SK-N-SH (cell line): ENCODE measurements around the gene ATP2A1. TPM values are rescaled to one million over a fixed set of nuclear protein-coding genes. Genes with fewer than 3 reads are reported as not detected.

Experiments
- CTCF ChIA-PET: fragments of 300-600, 350-600 bp; formaldehyde crosslinking; extraction: SDS; loops from one replicate; lab custom pipeline; 2021; lab: Yijun Ruan, JAX
- POLR2A ChIA-PET: fragments of 350-600 bp; sonication (Branson Sonifier 250); formaldehyde crosslinking; extraction: SDS; loops from one replicate; lab custom pipeline; 2020; ENCODE audit warnings: antibody characterized with exemption, inconsistent platforms; lab: Yijun Ruan, JAX
- DNase-seq: peaks from one replicate; pipeline ENCODE4 v3.0.0; 2012
- H2AFZ ChIP-seq: fragments of 200-600 bp; sonication (generic); 2 replicates; pipeline ENCODE4 v1.8.1; 2016; ENCODE audit warnings: antibody characterized with exemption, mild to moderate bottlenecking, low read depth
- H3F3A ChIP-seq: fragments of 200-600 bp; sonication (generic); replicated peaks from 2 replicates; pipeline ENCODE3; 2016; ENCODE audit warnings: antibody characterized with exemption, mild to moderate bottlenecking; ENCODE audit not compliant: insufficient read depth
- H3K27ac ChIP-seq, 2 experiments: fragments of 200-500 bp in 1 of 2; fragments of 200-600 bp in 1 of 2; sonication (Bioruptor generic) in 1 of 2; sonication (generic), shearing (Covaris generic) in 1 of 2; 2 replicates each; pipeline versions ENCODE4 v1.5.1 to v1.6.1; 2014 to 2016; ENCODE audit warnings: low read depth in 2 of 2, inconsistent platforms in 1 of 2, low read length in 1 of 2, mild to moderate bottlenecking in 1 of 2, mixed read lengths in 1 of 2
- H3K27me3 ChIP-seq: fragments of 200-600 bp; sonication (generic), shearing (Covaris generic); 2 replicates; pipeline ENCODE4 v1.6.1; 2016; ENCODE audit warnings: mixed run types; ENCODE audit not compliant: insufficient read depth
- H3K36me3 ChIP-seq, 2 experiments: fragments of 200-500 bp in 1 of 2; fragments of 200-600 bp in 1 of 2; sonication (Bioruptor generic) in 1 of 2; sonication (generic) in 1 of 2; replicated peaks in 1 of 2; 2 replicates each; pipeline versions ENCODE3 to v1.5.1; 2014 to 2016; ENCODE audit warnings: low read length in 1 of 2, mild to moderate bottlenecking in 1 of 2; ENCODE audit not compliant: insufficient read depth in 2 of 2, control insufficient read depth in 1 of 2
- H3K4me1 ChIP-seq, 2 experiments: fragments of 200-500 bp in 1 of 2; fragments of 200-600 bp in 1 of 2; sonication (Bioruptor generic) in 1 of 2; sonication (generic), shearing (Covaris generic) in 1 of 2; 2 replicates each; pipeline versions ENCODE4 v1.5.1 to v1.6.1; 2014 to 2016; ENCODE audit warnings: low read depth in 1 of 2, low read length in 1 of 2, mixed run types in 1 of 2; ENCODE audit not compliant: insufficient read depth in 2 of 2, control insufficient read depth in 1 of 2
- H3K4me2 ChIP-seq: fragments of 200-600 bp; sonication (generic), shearing (Covaris generic); 2 replicates; pipeline ENCODE4 v1.6.1; 2017; ENCODE audit warnings: mixed run types
- H3K4me3 ChIP-seq, 2 experiments: fragments of 200-500 bp in 1 of 2; fragments of 200-600 bp in 1 of 2; sonication (Bioruptor generic) in 1 of 2; sonication (generic), shearing (Covaris generic) in 1 of 2; 2 replicates each; pipeline versions ENCODE4 v1.5.1 to v1.8.1; 2014 to 2016; ENCODE audit warnings: low read depth in 2 of 2, inconsistent platforms in 1 of 2, low read length in 1 of 2, mild to moderate bottlenecking in 1 of 2, mixed read lengths in 1 of 2, moderate library complexity in 1 of 2
- H3K79me2 ChIP-seq: fragments of 200-600 bp; sonication (generic); 2 replicates; pipeline ENCODE4 v1.8.1; 2017; ENCODE audit warnings: mild to moderate bottlenecking; ENCODE audit not compliant: insufficient read depth
- H3K9ac ChIP-seq: fragments of 200-600 bp; sonication (generic); 2 replicates; pipeline ENCODE4 v1.6.1; 2017; ENCODE audit warnings: mixed run types
- H3K9me2 ChIP-seq: fragments of 200-600 bp; sonication (generic); 2 replicates; pipeline ENCODE4 v1.6.1; 2017; ENCODE audit warnings: mixed run types
- H3K9me3 ChIP-seq: fragments of 200-600 bp; sonication (generic); 2 replicates; pipeline ENCODE4 v1.6.1; 2017; ENCODE audit warnings: mixed run types, mild to moderate bottlenecking, moderate library complexity
- H4K20me1 ChIP-seq: fragments of 200-600 bp; sonication (generic); 2 replicates; pipeline ENCODE4 v1.6.1; 2017; ENCODE audit warnings: mild to moderate bottlenecking, mixed run types; ENCODE audit not compliant: insufficient read depth
- CHD2 ChIP-seq: fragments of 150-350 bp; IDR thresholded peaks from 2 replicates; pipeline ENCODE4 v1.6.1; 2018; ENCODE audit warnings: low read length; ENCODE audit not compliant: partially characterized antibody
- CTCF ChIP-seq: fragments of 200-600 bp; sonication (generic); IDR thresholded peaks from 2 replicates; pipeline ENCODE4 v1.6.1; 2017; ENCODE audit warnings: antibody characterized with exemption, mild to moderate bottlenecking, moderate library complexity
- EZH2phosphoT487 ChIP-seq: fragments of 200-600 bp; sonication (generic); IDR thresholded peaks from 2 replicates; pipeline ENCODE4 v1.6.1; 2017; ENCODE audit warnings: low read depth, mixed run types, mild to moderate bottlenecking, antibody characterized with exemption, moderate library complexity, borderline replicate concordance
- FOSL2 ChIP-seq: IDR thresholded peaks from 2 replicates; pipeline ENCODE4 v1.4.0; 2012; ENCODE audit warnings: low read depth, mild to moderate bottlenecking, moderate library complexity, borderline replicate concordance
- FOXM1 ChIP-seq: IDR thresholded peaks from 2 replicates; pipeline ENCODE4 v1.4.0; 2012; ENCODE audit warnings: low read depth, mild to moderate bottlenecking
- IRF3 ChIP-seq: fragments of 150-350 bp; IDR thresholded peaks from 2 replicates; pipeline ENCODE4 v1.6.1; 2016; ENCODE audit warnings: mild to moderate bottlenecking, low read depth, low read length
- JUND ChIP-seq: IDR thresholded peaks from 2 replicates; pipeline ENCODE4 v1.4.0; 2012
- MXI1 ChIP-seq: IDR thresholded peaks from 2 replicates; pipeline ENCODE4 v1.6.1; 2012; ENCODE audit warnings: mild to moderate bottlenecking, low read depth, low read length, improper control_type of control experiment
- NRF1 ChIP-seq: IDR thresholded peaks from 2 replicates; pipeline ENCODE4 v1.6.1; 2012; ENCODE audit warnings: low read depth, mild to moderate bottlenecking, low read length
- POLR2AphosphoS5 ChIP-seq: IDR thresholded peaks from 2 replicates; pipeline ENCODE4 v1.6.1; 2012; ENCODE audit warnings: low read depth, low read length
- RCOR1 ChIP-seq: fragments of 150-350 bp; IDR thresholded peaks from 2 replicates; pipeline ENCODE4 v1.6.1; 2017; ENCODE audit warnings: antibody characterized with exemption, low read length
- RFX5 ChIP-seq: IDR thresholded peaks from 2 replicates; pipeline ENCODE4 v1.6.1; 2012; ENCODE audit warnings: mild to moderate bottlenecking, improper control_type of control experiment, low read length
- SIN3A ChIP-seq: IDR thresholded peaks from 2 replicates; pipeline ENCODE4 v1.6.1; 2012; ENCODE audit warnings: low read depth, mild to moderate bottlenecking, low read length, moderate library complexity, borderline replicate concordance
- SMC3 ChIP-seq: IDR thresholded peaks from 2 replicates; pipeline ENCODE4 v1.6.1; 2012; ENCODE audit warnings: low read depth, low read length, improper control_type of control experiment
- TAF1 ChIP-seq: IDR thresholded peaks from 2 replicates; pipeline ENCODE4 v1.6.1; 2012; ENCODE audit warnings: low read depth, mild to moderate bottlenecking, low read length, moderate library complexity, borderline replicate concordance
- TEAD4 ChIP-seq: IDR thresholded peaks from 2 replicates; pipeline ENCODE4 v1.4.0; 2012; ENCODE audit warnings: mild to moderate bottlenecking, borderline replicate concordance; ENCODE audit not compliant: insufficient read depth
- YY1 ChIP-seq: IDR thresholded peaks from 2 replicates; pipeline ENCODE4 v1.4.0; 2012; ENCODE audit warnings: low read depth, mild to moderate bottlenecking
- WGBS: methylation state at CpG from one replicate; pipeline ENCODE4 v1.1.6; 2017; ENCODE audit warnings: low lambda C conversion rate; 5-methylcytosine and 5-hydroxymethylcytosine counted together
- polyA plus RNA-seq, 3 experiments: library from polyadenylated mRNA; depleted of rRNA; stranded (reverse); fragments of >200 nt; gene quantifications; 2 replicates each; pipeline ENCODE4 v1.2.3, GENCODE V29; 2012

ATP2A1 gene
- polyA plus RNA-seq, 1 of the 3 experiments (the other 2 are of a cell fraction): 3.0 TPM

- no peak for TF ChIP-seq CTCF
- no peak for TF ChIP-seq JUND
- TF ChIP-seq MXI1: no peak
- no peak for TF ChIP-seq RFX5
- no peak for TF ChIP-seq POLR2AphosphoS5
- TF ChIP-seq TEAD4: no peak
- no peak for TF ChIP-seq FOSL2
These were observed 17.3 kb downstream of the ATP2A1 start (continued) for GRCh38 chr16:28895609-28896008.

- Histone ChIP-seq H2AFZ (no peak overlapping the region), H3F3A (no peaks in the 10 kb centered on the region)
- CTCF ChIA-PET: interaction anchor here (1.2 kb wide), 1 partner anchor 48 kb away, joined by 3 read pairs; no protein-coding TSS in a partner anchor
These were observed 19.5 kb downstream of the ATP2A1 start for GRCh38 chr16:28897826-28898225.

More at GRCh38 chr16:28897826-28898225, 19.5 kb downstream of the ATP2A1 start:
- TF ChIP-seq NRF1 (no peak), FOXM1 (no peak), IRF3 (no peak), RCOR1 (no peak), TAF1 (no peak), YY1 (no peak), SMC3 (no peak), CTCF (no peak), SIN3A (no peak), EZH2phosphoT487 (no peak), CHD2 (no peak)
- Histone ChIP-seq H3K4me2 (no peak overlapping the region), H3K9ac (no peak overlapping the region), H3K36me3 (no peaks in the 10 kb centered on the region), H3K27me3 (no peaks in the 10 kb centered on the region), H3K9me2 (no peaks in the 10 kb centered on the region), H3K27ac (no peak overlapping the region; a peak in 1 of 4 replicates), H4K20me1 (no peaks in the 10 kb centered on the region), H3K9me3 (no peaks in the 10 kb centered on the region), H3K4me1 (no peaks in the 10 kb centered on the region), H3K79me2 (no peaks in the 10 kb centered on the region), H3K4me3 (no peak overlapping the region)
- no peak for DNase-seq
- 65% methylated on average over 4 of the region's 4 CpGs for WGBS
- POLR2A ChIA-PET: no interaction called here
